Fibroblast of pulmonary artery (primary cell): Measurements from ENCODE around the gene GPATCH8.

Experiments
- DNase-seq: peaks from one replicate; pipeline ENCODE4 v3.0.0-alpha.2; 2010; ENCODE audit warnings: low read depth
- H3K4me3 ChIP-seq: replicated peaks from 2 replicates; pipeline ENCODE4 v1.5.1; 2011; ENCODE audit warnings: low read depth, mild to moderate bottlenecking, control low read depth, low read length, moderate library complexity
- CTCF ChIP-seq: IDR thresholded peaks from 2 replicates; pipeline ENCODE4 v1.5.1; 2011; ENCODE audit warnings: mild to moderate bottlenecking, control low read depth, low read length, inconsistent platforms; ENCODE audit errors: missing control alignments

Gene GPATCH8

GRCh38 chr17:44469676-44470075 lies 33.5 kb downstream of the GPATCH8 start:
- DNase-seq: no peak
- TF ChIP-seq CTCF: no peak
- H3K4me3 ChIP-seq: no peak overlapping the region

DNA sequence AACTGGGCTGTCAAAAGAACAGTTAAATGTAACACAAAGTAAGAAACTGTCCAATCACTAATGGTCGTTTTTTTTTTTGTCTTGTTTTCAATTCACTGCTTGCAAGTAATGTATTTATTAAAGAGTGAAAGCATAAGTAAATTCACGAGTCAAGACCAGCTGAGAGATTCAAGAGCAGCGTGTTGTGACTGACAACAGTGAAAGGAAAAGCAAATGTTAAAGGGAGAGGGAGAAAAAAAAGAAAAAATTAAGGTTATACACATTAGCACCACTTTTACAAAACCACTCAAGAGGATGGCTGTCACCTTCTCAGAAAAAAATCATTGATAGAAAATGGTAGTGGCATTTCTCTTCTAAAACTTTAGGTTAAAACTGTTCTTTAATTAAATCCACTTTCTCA lies 36.1 kb downstream of the GPATCH8 start:
- no peak for DNase-seq
- H3K4me3 ChIP-seq: no peak overlapping the region
- no peak for TF ChIP-seq CTCF

DNA sequence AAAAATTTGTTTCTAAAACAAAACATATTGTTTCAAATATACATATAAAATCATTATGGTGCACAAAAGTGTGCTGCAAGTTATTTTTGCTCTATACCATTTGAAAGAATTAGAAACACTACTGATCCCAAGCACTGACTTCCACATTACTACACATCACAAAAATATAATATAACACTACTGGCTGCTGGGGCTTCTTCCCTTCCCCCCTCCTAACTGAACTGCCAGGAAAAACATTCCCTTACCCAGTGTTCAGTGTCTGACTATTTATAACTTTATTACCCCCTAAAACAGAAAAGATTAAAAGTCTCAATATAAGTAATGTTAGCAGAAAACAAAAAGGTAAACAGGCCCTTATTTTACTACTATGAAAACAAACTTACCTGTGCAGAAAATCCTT lies 36.9 kb downstream of the GPATCH8 start:
- H3K4me3 ChIP-seq: no peak overlapping the region
- TF ChIP-seq CTCF: no peak
- no peak for DNase-seq

DNA sequence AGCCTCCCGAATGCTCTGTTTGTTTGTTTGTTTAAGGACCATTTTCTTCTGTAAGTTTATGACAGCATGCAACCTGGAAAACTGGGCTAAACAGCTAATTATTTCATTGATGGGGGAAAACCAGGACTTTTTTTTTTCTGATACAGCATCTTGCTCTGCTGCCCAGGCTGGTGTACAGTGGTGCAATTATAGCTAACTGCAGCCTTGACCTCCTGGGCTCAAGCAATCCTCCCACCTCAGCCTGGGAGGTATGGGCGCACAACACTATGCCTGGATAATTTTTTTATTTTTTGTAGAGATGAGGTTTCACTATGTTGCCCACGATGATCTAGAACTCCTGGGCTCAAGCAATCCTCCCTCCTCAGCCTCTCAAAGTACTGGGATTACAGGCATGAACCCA lies 37.3 kb downstream of the GPATCH8 start:
- DNase-seq: no peak
- TF ChIP-seq CTCF: no peak
- H3K4me3 ChIP-seq: no peak overlapping the region

DNA sequence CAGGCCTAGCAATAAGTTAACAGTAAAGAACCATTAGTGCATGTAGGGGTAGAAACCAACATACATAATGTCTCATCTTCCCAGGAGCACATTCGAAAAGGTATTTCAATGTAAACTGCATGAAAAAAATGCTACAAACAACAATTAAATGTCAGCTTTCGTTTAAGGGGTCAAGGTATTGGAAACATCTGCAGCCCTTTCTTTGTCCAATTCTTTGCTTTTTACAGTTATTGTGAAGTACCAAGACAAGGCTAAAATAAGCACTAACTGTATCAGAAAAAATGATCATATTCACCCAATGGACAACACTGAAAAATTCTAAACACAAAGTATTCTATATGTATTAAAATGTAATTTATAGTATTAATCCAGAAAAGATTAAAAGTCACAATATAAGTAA lies 37.9 kb downstream of the GPATCH8 start:
- TF ChIP-seq CTCF: no peak
- H3K4me3 ChIP-seq: no peak overlapping the region
- no peak for DNase-seq

GRCh38 chr17:44464037-44464436 lies 39.2 kb downstream of the GPATCH8 start:
- peak; percentile 13 for DNase-seq
- no peak overlapping the region for H3K4me3 ChIP-seq
- TF ChIP-seq CTCF: no peak

DNA sequence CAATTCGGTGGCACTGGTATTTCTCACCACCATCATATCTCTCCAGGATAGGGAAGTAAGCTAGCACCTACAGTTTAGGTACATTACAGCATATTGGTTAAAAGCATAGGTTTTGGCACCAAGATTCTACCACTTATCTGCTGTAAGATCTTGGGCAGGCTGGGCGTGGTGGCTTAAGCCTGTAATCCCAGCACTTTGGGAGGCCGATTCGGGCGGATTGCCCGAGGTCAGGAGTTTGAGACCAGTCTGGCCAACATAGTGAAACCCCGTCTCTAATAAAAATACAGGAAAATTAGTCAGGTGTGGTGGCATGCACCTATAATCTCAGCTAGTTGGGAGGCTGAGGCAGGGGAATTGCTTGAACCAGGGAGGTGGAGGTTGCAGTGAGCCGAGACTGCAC lies 51.4 kb downstream of the GPATCH8 start:
- TF ChIP-seq CTCF: no peak
- no peak overlapping the region for H3K4me3 ChIP-seq
- no peak for DNase-seq
